SK-N-MC (cell line): ENCODE data around the gene NEGR1.
A peak's percentile ranks its signal among the peaks of the same experiment; 100 is the strongest.

ENCODE experiments used
- DNase-seq: peaks from one replicate; pipeline ENCODE4 v3.0.0-alpha.2; 2011; ENCODE audit warnings: low read depth, low spot score
- H3K27ac ChIP-seq: fragments of 200-600 bp; sonication (generic); 2 replicates; pipeline ENCODE4 v1.5.1; 2016; ENCODE audit warnings: mixed run types
- H3K36me3 ChIP-seq: fragments of 200-600 bp; sonication (generic); 2 replicates; pipeline ENCODE4 v1.6.1; 2017; ENCODE audit warnings: antibody characterized with exemption, low read length, mixed read lengths; ENCODE audit not compliant: insufficient read depth
- H3K4me3 ChIP-seq: fragments of 200-600 bp; sonication (generic); 2 replicates; pipeline ENCODE4 v1.5.1; 2016
- H3K9ac ChIP-seq: fragments of 200-600 bp; sonication (generic); 2 replicates; pipeline ENCODE4 v1.8.0; 2017; ENCODE audit warnings: mixed run types, mixed read lengths; ENCODE audit not compliant: insufficient read length
- H3K9me3 ChIP-seq: fragments of 200-600 bp; sonication (generic); 2 replicates; pipeline ENCODE4 v1.6.1; 2017; ENCODE audit warnings: low read depth, mild to moderate bottlenecking, antibody characterized with exemption, low read length, moderate library complexity, mixed read lengths
- EZH2 ChIP-seq: fragments of 200-600 bp; sonication (generic); IDR thresholded peaks from one replicate; pipeline ENCODE4 v1.6.1; 2017; ENCODE audit warnings: antibody characterized with exemption
- FOXP2 ChIP-seq: optimal IDR thresholded peaks from 2 replicates; pipeline ENCODE3; 2011; ENCODE audit warnings: mild to moderate bottlenecking, moderate library complexity; ENCODE audit not compliant: insufficient read depth; ENCODE audit errors: extremely low read length, control extremely low read depth
- POLR2AphosphoS5 ChIP-seq: IDR thresholded peaks from 2 replicates; pipeline ENCODE4 v1.6.1; 2012; ENCODE audit warnings: mild to moderate bottlenecking, low read depth, low read length, borderline replicate concordance

NEGR1 gene

DNA sequence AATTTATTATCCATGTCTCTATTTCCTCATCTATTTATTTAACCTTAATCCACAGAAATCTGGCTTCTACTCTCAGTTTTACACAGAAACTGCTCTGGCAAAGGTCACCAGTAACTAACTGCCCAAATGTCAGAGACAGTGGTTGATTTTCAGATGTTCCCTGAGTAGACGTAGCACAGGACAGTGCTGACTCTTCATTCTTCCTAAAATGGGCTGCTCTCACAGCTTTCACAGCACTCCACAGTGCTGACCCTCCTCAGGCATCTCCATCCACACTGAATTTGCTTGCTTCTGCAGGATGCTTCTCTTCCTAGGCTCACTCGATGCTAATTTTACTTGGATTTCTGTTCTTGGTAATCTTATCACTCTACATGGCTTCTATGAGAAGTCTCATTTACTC, 693.3 kb downstream of the NEGR1 start:
- Histone ChIP-seq H3K4me3 (no peak overlapping the region), H3K36me3 (no peaks in the 10 kb centered on the region), H3K9ac (no peak overlapping the region), H3K9me3 (no peaks in the 10 kb centered on the region), H3K27ac (no peak overlapping the region)
- TF ChIP-seq FOXP2 (no peak), EZH2 (no peak), POLR2AphosphoS5 (no peak)
- DNase-seq: no peak

DNA sequence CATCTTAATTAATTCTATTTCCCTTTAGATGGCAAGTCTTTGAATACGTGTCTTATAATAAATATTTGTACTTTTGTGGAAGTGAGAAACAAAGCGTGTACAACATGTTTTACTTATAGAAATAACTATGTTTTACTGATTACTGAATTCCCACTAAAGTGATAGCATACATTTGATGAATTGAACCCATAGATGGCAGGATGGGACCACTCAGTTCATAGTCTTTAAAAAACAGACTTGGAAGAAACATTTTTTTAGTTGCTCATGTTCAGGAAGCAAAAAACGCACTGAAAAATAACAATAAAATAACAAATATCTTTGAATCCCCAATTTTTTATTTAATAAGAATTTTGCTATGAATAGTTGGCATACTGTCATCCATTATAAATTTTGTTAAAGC, 694.4 kb downstream of the NEGR1 start:
- H3K4me3 ChIP-seq: no peak overlapping the region
- H3K9me3 ChIP-seq: no peaks in the 10 kb centered on the region
- no peak overlapping the region for H3K9ac ChIP-seq
- no peaks in the 10 kb centered on the region for H3K36me3 ChIP-seq
- no peak for TF ChIP-seq EZH2
- TF ChIP-seq POLR2AphosphoS5: no peak
- TF ChIP-seq FOXP2: no peak
- DNase-seq: peak; percentile 42
- H3K27ac ChIP-seq: no peak overlapping the region

DNA sequence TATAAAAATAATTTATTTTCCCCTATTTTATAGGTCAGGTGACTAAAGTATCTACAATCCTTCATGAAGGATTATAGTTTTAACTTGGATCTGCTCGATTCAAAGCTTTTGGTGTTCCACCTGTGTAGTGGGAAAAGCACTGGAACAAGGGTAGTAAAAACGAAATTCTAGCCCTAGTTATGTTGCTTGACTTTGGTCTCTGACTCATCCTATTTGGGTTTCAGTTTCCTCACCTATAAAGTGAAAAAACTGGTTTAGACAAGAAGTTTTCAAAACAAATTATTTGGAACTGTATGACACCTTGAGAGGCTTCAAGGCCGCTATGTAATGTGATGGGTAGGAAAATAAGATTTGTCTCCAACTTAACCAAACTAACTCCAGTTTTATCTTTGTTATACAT, 696.3 kb downstream of the NEGR1 start:
- Histone ChIP-seq H3K9me3 (no peaks in the 10 kb centered on the region), H3K9ac (no peak overlapping the region), H3K27ac (no peak overlapping the region), H3K36me3 (no peaks in the 10 kb centered on the region), H3K4me3 (no peak overlapping the region)
- TF ChIP-seq EZH2: no peak
- no peak for TF ChIP-seq FOXP2
- no peak for TF ChIP-seq POLR2AphosphoS5
- no peak for DNase-seq

DNA sequence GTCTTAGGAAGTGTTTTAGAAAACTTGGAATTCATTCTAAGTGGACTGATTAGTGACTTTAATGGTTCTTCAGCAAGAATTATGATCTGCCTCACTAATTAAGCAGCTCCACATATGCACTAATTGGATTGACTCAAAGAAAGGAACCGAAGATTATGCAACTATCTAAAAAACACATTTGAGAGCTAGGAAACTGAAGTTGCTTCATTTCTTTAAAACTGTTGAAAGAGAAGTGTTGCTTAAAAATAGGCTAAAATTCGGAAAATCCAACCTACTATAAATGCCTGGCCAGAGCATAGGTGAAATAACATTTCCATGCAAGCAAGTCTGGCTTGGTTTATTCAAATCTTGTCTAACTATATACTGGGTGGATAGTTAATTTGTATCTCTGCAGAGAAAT, 698.6 kb downstream of the NEGR1 start:
- DNase-seq: no peak
- Histone ChIP-seq H3K4me3 (no peak overlapping the region), H3K9me3 (no peaks in the 10 kb centered on the region), H3K27ac (no peak overlapping the region), H3K9ac (no peak overlapping the region), H3K36me3 (no peaks in the 10 kb centered on the region)
- TF ChIP-seq FOXP2 (no peak), EZH2 (no peak), POLR2AphosphoS5 (no peak)

DNA sequence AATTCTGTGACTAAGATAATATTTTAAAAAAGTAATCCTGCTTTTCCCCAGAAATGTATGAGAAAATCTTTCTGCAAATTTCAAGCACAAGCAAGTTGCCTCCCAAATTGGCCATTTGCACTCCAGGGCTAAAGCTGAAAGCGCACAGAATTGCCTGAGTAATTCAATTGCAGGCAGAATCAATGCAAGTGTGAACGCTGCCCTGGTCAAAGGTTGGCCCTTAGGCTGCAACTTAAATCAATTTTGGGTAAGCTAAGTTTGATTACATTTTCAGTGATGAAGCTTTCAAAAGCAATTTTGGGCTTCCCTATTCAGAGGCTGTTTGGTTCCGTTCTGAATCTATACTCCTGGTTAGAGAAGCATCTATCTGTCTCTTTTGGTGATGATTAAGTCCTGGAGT, 699.7 kb downstream of the NEGR1 start:
- TF ChIP-seq FOXP2 (no peak), POLR2AphosphoS5 (no peak), EZH2 (no peak)
- Histone ChIP-seq H3K27ac (no peak overlapping the region), H3K9ac (no peak overlapping the region), H3K9me3 (no peaks in the 10 kb centered on the region), H3K4me3 (no peak overlapping the region), H3K36me3 (no peaks in the 10 kb centered on the region)
- no peak for DNase-seq

DNA sequence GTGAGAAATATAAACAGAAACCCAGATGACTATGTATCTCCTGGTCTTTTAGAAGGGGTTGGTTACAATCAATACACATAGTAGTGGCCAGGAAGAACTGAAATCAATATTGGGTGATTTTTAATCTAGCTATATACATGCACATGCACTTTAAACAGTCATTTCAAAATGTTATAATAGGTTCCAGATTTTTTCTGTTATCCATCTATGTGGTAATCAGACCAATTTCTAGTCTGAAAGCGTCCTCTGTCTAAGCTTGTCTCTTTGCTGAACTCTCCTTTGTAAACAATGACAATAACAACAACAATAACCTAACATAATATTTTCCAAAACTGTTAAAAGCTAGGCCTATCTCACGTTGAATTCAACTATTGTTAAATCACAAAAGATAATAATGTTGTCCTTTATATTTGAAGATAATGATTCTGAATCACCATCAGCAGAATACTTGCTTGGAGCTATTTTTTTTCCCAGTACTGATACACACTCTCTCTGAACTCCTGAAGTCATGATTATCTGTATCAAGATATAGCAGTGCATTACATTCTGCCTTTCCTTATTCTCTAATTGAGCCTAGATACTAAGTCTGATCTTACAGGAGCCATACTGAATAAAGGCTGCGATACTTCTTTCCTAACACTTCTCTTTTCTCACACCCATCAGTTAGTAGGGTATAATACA, 704.7 kb downstream of the NEGR1 start:
- Histone ChIP-seq H3K9ac (no peak overlapping the region), H3K4me3 (no peak overlapping the region), H3K27ac (no peak overlapping the region), H3K9me3 (no peaks in the 10 kb centered on the region), H3K36me3 (no peaks in the 10 kb centered on the region)
- TF ChIP-seq FOXP2: no peak
- no peak for TF ChIP-seq EZH2
- TF ChIP-seq POLR2AphosphoS5: no peak
- DNase-seq: no peak

DNA sequence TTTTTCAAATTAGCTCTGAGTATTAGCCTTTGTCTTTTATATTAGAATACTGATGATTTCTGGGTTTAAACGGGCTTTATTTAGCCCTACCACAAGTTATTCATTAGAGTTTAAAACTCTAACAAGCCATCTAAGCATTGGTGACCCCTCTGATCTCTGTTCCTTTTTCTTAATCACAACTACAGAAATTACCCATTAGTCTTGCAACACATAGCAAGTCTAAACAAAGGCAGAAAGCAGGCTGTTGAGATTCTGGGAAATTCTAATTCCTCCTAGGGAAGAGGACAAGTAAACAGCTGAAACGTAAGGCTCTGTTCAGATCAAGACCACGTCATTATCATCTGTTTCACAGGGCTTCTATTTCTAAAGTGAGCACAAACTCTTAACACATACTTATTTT, 710.3 kb downstream of the NEGR1 start:
- no peak for TF ChIP-seq POLR2AphosphoS5
- TF ChIP-seq EZH2: no peak
- no peak for TF ChIP-seq FOXP2
- no peaks in the 10 kb centered on the region for H3K9me3 ChIP-seq
- no peak overlapping the region for H3K4me3 ChIP-seq
- no peak for DNase-seq
- no peaks in the 10 kb centered on the region for H3K36me3 ChIP-seq
- no peak overlapping the region for H3K9ac ChIP-seq
- no peak overlapping the region for H3K27ac ChIP-seq

DNA sequence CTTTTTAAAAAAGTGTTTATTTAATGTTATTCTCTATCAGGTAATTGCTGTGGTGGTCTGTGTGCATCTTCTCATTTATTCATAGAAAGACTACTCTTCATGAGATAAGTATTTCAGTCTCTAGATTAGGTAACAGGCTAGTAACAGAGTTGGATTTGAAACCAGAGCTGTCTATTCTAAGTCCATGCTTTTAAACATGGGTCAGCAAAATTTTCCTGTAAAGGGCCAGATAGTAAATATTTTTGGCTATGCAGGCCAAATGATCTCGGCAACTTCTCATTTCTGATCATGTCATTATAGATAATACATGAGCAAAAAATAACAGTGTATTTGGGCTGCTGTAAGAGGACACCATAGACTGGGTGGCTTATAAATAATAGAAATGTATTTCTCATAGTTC, 715.9 kb downstream of the NEGR1 start:
- no peaks in the 10 kb centered on the region for H3K36me3 ChIP-seq

DNA sequence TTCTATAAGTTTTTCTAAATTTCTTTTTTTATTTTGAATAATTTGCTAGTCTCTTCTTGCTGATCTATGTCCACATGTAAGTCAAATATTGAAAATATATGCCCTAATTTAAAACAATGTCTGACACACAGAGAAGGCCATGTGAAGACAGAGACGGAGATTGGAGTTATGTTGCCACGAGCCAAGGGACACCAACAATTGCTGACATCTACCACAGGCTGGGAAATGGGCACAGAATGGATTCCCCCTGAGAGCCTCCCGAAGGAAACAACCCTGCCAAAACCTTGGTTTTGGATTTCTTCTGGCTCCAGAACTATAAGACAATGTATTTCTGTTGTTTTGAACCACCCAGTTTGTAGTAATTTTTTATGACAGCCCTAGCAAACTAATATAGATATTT, 716.5 kb downstream of the NEGR1 start:
- no peaks in the 10 kb centered on the region for H3K36me3 ChIP-seq
- H3K9me3 ChIP-seq: no peaks in the 10 kb centered on the region
- H3K4me3 ChIP-seq: no peak overlapping the region
- no peak overlapping the region for H3K27ac ChIP-seq
- H3K9ac ChIP-seq: no peak overlapping the region
- TF ChIP-seq FOXP2: no peak
- no peak for TF ChIP-seq EZH2
- no peak for TF ChIP-seq POLR2AphosphoS5
- DNase-seq: no peak

More for the DNA sequence above, 715.9 kb downstream of the NEGR1 start:
- Histone ChIP-seq H3K9me3 (no peaks in the 10 kb centered on the region), H3K27ac (no peak overlapping the region), H3K9ac (no peak overlapping the region), H3K4me3 (no peak overlapping the region)
- DNase-seq: no peak
- TF ChIP-seq POLR2AphosphoS5 (no peak), FOXP2 (no peak), EZH2 (no peak)
